Measurements from ENCODE around the gene ZSCAN10. TPM values are rescaled to one million over a fixed set of nuclear protein-coding genes. Genes with fewer than 3 reads are reported as not detected.
A peak's percentile ranks its signal among the peaks of the same experiment; 100 is the strongest.

The ZSCAN10 gene
- total and polyA plus RNA-seq, 10 donors = 0.02 to 0.85 (median 0.06) TPM; not detected in 7

DNA sequence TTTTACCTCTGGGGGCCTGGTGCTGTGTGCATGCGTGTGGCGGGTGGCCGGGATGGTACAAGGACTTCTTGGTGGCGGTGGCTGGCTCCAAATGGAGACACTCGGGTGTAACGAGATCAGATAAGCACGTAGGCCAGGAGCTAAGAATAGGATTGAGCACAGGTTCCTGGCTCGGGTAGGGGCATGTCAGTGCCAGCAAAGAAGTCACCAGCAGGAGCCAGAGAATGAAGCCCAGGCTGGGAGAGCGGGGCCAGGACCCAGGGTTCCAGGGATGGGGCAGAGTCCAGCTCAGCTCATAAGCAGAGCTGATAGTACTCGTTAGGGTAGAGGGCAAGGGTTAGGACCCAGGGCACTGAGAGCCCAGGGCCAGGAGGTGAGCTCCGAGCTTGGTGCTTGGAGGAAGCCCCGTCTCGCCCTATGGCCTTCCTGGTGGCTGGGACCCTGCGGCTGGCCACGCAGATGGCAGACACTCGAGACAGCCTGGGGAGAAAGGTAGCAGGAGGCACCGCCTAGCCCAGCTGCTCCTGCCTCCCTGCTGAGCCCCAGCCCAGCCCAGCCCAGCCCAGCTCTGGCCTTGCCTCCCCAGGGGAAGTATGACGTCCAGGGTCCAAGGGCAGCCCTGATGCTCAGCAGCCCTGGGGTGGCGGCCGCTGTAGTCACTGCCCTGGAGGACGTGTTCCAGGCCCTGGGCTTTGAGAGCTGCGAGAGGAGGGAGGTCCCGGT, 44.7 kb upstream of the ZSCAN10 start:
- H3K9me3 ChIP-seq = no peaks in the 10 kb centered on the region
- intact Hi-C loops (cut with DNase I; ENCODE audit: low total_unique reads) = no loop called here
- no peaks in the 10 kb centered on the region for H3K27me3 ChIP-seq (replicated peaks in 1 of 7)
- peak overlapping the region in 7 of 8 donors; percentile 39 to 79 (median 66) for H3K27ac ChIP-seq
- H3K4me1 ChIP-seq = peaks cover 0 to 31% (median 12%) of the 10 kb centered on the region in 6 donors
- TF ChIP-seq, protein P1, sequence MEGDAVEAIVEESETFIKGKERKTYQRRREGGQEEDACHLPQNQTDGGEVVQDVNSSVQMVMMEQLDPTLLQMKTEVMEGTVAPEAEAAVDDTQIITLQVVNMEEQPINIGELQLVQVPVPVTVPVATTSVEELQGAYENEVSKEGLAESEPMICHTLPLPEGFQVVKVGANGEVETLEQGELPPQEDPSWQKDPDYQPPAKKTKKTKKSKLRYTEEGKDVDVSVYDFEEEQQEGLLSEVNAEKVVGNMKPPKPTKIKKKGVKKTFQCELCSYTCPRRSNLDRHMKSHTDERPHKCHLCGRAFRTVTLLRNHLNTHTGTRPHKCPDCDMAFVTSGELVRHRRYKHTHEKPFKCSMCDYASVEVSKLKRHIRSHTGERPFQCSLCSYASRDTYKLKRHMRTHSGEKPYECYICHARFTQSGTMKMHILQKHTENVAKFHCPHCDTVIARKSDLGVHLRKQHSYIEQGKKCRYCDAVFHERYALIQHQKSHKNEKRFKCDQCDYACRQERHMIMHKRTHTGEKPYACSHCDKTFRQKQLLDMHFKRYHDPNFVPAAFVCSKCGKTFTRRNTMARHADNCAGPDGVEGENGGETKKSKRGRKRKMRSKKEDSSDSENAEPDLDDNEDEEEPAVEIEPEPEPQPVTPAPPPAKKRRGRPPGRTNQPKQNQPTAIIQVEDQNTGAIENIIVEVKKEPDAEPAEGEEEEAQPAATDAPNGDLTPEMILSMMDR (IDR thresholded peaks at IDR 0.05 in 8 of 11, conservative IDR thresholded peaks at IDR 0.05 in 3 of 11) = no peak
- TF ChIP-seq POLR2AphosphoS5 (IDR thresholded peaks at IDR 0.05) = peak; percentile 42 to 69 (median 68)
- H3K4me3 ChIP-seq = peak overlapping the region in 1 of 8 donors; percentile 47
- peak; percentile 87 for DNase-seq
- peaks cover 0 to 45% (median 40%) of the 10 kb centered on the region in 6 donors for H3K36me3 ChIP-seq
- WGBS, 5 donors = 75 to 90% (median 78%) methylated on average over 11 to 23 of the region's 23 CpGs

DNA sequence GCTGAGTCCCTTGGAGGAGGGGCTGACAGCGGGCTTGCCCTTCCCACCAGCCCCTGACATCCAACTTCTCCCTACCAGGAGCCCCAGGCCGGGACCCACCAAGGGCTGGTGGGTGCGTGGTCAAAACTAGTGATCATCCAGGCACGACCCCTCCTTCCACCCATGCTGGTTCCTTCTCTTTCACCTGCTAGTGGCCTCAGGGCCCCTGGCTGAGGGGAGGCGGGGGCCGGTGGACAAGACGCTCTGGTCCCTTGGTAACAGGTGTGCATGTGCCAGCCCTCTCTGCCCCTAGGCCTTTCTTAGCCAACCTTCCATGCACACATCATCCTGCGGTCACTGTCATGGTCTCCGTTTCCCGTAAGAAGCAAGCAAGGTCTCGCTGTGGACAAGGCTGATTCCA, 44.1 kb upstream of the ZSCAN10 start:
- DNase-seq = no peak
- intact Hi-C loops (cut with DNase I; ENCODE audit: low total_unique reads) = no loop called here
- Histone ChIP-seq H3K4me1 (peaks cover 0 to 30% (median 11%) of the 10 kb centered on the region in 6 donors), H3K36me3 (peaks cover 0 to 51% (median 45%) of the 10 kb centered on the region in 6 donors), H3K9me3 (no peaks in the 10 kb centered on the region), H3K4me3 (no peak overlapping the region), H3K27ac (peak overlapping the region in 1 of 8 donors; percentile 79), H3K27me3 (replicated peaks in 1 of 7) (no peaks in the 10 kb centered on the region)
- TF ChIP-seq, protein P1 (IDR thresholded peaks at IDR 0.05 in 8 of 11, conservative IDR thresholded peaks at IDR 0.05 in 3 of 11) = no peak
- TF ChIP-seq POLR2A (IDR thresholded peaks at IDR 0.05) = no peak
- TF ChIP-seq POLR2AphosphoS5 (IDR thresholded peaks at IDR 0.05) = no peak
- 88 to 94% (median 93%) methylated on average over 9 to 11 of the region's 11 CpGs for WGBS, 5 donors

DNA sequence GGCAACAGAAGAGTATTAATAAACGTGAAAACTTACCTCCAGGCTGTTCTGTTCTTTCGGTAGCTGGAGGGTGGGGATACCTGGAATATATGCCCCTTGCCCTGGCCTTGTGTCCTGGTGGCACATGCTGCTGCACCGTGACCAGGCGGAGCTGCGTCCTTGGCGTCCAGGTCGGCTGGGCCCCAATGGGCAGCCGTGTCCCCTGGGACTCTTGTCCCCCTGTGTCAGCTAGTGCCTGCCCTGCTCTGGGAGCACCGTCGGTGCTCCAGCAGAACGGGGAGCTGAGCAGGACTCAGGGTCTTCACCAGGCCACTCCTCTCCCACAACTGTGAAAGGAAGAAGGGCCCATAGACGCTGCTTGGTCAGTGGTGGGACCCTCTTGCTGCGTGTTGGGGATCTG, 43.7 kb upstream of the ZSCAN10 start:
- no peak overlapping the region for H3K27ac ChIP-seq
- 90 to 98% (median 93%) methylated on average over 8 to 13 of the region's 13 CpGs for WGBS, 5 donors
- no peaks in the 10 kb centered on the region for H3K27me3 ChIP-seq (replicated peaks in 1 of 7)
- DNase-seq = no peak
- H3K4me3 ChIP-seq = no peak overlapping the region
- intact Hi-C loops (cut with DNase I; ENCODE audit: low total_unique reads) = no loop called here
- H3K36me3 ChIP-seq = peaks cover 0 to 55% (median 49%) of the 10 kb centered on the region in 6 donors
- H3K4me1 ChIP-seq = peaks cover 0 to 30% (median 11%) of the 10 kb centered on the region in 6 donors
- TF ChIP-seq, protein P1 (IDR thresholded peaks at IDR 0.05 in 8 of 11, conservative IDR thresholded peaks at IDR 0.05 in 3 of 11) = no peak
- TF ChIP-seq POLR2A (IDR thresholded peaks at IDR 0.05) = no peak
- no peak for TF ChIP-seq POLR2AphosphoS5 (IDR thresholded peaks at IDR 0.05)
- H3K9me3 ChIP-seq = no peaks in the 10 kb centered on the region

DNA sequence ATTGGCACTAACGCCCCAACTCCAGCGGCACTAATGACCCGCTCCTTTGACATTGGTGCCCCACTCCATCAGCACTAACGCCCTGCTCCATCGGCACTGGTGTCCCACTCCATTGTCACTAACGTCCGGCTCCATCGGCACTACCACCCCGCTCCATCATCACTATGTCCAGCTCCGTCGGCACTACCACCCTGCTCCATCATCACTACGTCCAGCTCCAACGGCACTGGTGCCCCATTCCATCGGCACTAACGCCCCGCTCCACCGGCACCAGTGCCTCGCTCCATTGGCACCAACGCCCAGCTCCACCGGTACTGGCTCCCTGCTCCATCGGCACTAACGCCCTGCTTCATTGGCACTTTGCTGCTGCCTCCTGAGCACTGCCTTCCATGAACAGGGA, 43.2 kb upstream of the ZSCAN10 start:
- intact Hi-C loops (cut with DNase I; ENCODE audit: low total_unique reads) = no loop called here
- Histone ChIP-seq H3K27me3 (replicated peaks in 1 of 7) (no peaks in the 10 kb centered on the region), H3K36me3 (peaks cover 0 to 59% (median 49%) of the 10 kb centered on the region in 6 donors), H3K4me3 (no peak overlapping the region), H3K27ac (no peak overlapping the region), H3K4me1 (peaks cover 0 to 30% (median 12%) of the 10 kb centered on the region in 6 donors), H3K9me3 (no peaks in the 10 kb centered on the region)
- 95 to 98% (median 97%) methylated on average over 22 of the region's 22 CpGs for whole genome bisulfite sequencing, 5 donors
- DNase-seq = peak; percentile 59
- TF ChIP-seq POLR2A (IDR thresholded peaks at IDR 0.05) (no peak), POLR2AphosphoS5 (IDR thresholded peaks at IDR 0.05) (peak in 1 of 3 donors; percentile 20)
- TF ChIP-seq, protein P1 (IDR thresholded peaks at IDR 0.05 in 8 of 11, conservative IDR thresholded peaks at IDR 0.05 in 3 of 11) = no peak

All from spleen (tissue), 11 donors.